AG10803 (cell line): ENCODE results near the gene GRIA1.
"Not testable (repeated sequence)": the region's sequence is repeated elsewhere in the genome, so short reads cannot be mapped to it uniquely, and the experiment has no call there.

ENCODE experiments used
- DNase-seq: peaks from one replicate; pipeline ENCODE4 v3.0.0; 2010; ENCODE audit warnings: low read depth
- H3K4me3 ChIP-seq: 2 replicates; pipeline ENCODE4 v1.5.1; 2011; ENCODE audit warnings: mild to moderate bottlenecking, low read length, control low read depth
- CTCF ChIP-seq: conservative IDR thresholded peaks from 2 replicates; pipeline ENCODE4 v1.5.1; 2011; ENCODE audit warnings: mild to moderate bottlenecking, low read length, control low read depth, inconsistent platforms

The GRIA1 gene

DNA sequence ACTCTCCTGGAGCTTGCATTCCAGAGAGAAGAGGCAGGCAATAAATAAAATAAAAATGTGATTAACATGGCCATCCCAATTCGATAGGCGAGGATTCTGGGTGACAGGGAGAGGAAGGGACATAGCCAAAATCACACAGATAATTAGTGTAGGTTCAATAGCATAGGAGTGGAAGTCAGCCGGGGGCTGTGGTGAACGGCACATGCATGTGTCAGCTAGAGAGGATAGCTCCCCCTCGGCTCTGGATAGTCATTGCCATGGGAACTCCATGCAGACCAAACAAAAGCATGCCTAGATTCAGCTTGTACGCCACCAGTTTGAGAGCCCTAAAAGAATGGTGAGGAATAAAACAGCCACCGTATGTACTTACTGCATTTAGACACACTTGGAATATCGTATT lies 223.5 kb downstream of the GRIA1 start:
- no peak for TF ChIP-seq CTCF

DNA sequence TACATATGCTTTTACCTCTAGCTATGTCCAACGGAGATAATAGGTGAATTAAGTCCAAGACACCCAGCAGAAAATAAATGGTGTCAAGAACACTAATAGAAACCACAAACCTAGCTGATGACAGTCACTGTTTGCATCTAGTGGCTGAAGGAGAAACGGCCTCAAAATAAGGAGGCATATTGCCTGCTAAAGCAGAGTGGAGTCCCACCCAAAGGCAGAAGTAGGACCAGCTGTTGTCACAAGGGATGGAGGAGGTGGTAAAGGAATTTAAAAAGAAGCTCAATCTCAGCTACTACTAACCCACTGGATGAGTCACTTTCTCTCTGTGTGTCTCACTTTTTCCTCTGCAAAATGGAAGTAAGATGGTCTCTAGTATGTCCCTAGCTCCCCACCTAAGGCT lies 224.3 kb downstream of the GRIA1 start:
- peak; percentile 30 for DNase-seq
- H3K4me3 ChIP-seq = no peak overlapping the region
- TF ChIP-seq CTCF = no peak

More for the DNA sequence above, 223.5 kb downstream of the GRIA1 start:
- H3K4me3 ChIP-seq = no peak overlapping the region
- DNase-seq = no peak

- H3K4me3 ChIP-seq = no peak overlapping the region
- no peak for TF ChIP-seq CTCF
- DNase-seq = no peak
These were observed 226.8 kb downstream of the GRIA1 start for GRCh38 chr5:153717287-153717686.

- DNase-seq = peak; percentile 21
- H3K4me3 ChIP-seq = no peak overlapping the region
These were observed 228.2 kb downstream of the GRIA1 start for GRCh38 chr5:153718713-153719112.

GRCh38 chr5:153719324-153719723 lies 228.9 kb downstream of the GRIA1 start:
- H3K4me3 ChIP-seq = no peak overlapping the region
- no peak for TF ChIP-seq CTCF
- no peak for DNase-seq

More at GRCh38 chr5:153718713-153719112, 228.2 kb downstream of the GRIA1 start:
- TF ChIP-seq CTCF = no peak

- DNase-seq, H3K4me3 ChIP-seq: not testable (repeated sequence)
These were observed 232.6 kb downstream of the GRIA1 start for GRCh38 chr5:153723022-153723610.

- TF ChIP-seq CTCF = no peak
- DNase-seq = no peak
- H3K4me3 ChIP-seq = no peak overlapping the region
These were observed 251.6 kb downstream of the GRIA1 start for GRCh38 chr5:153742060-153742459.

GRCh38 chr5:153744751-153745150 lies 254.3 kb downstream of the GRIA1 start:
- DNase-seq = no peak
- no peak overlapping the region for H3K4me3 ChIP-seq
- no peak for TF ChIP-seq CTCF
